ENCODE measurements around the gene LUM.

DNA sequence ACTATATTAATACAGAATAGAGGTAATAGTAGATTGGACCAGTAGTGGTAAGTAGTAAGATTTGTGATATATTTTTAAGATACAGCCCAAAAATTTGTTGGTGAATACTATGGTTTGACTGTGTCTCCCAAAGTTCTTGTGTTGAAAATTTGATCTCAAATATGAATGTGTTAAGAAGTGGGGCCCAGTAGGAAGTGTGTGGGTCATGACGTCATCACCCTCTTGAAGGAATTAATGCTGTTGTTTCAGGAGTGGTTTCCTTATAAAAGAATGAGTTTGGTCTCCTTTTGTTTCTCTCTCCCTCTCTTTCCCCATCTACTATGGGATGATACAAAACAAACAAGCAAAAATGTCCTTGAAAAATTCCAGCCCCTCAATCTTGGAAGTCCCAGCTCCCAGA lies 16.3 kb downstream of the LUM start:
- TF ChIP-seq, protein P1, sequence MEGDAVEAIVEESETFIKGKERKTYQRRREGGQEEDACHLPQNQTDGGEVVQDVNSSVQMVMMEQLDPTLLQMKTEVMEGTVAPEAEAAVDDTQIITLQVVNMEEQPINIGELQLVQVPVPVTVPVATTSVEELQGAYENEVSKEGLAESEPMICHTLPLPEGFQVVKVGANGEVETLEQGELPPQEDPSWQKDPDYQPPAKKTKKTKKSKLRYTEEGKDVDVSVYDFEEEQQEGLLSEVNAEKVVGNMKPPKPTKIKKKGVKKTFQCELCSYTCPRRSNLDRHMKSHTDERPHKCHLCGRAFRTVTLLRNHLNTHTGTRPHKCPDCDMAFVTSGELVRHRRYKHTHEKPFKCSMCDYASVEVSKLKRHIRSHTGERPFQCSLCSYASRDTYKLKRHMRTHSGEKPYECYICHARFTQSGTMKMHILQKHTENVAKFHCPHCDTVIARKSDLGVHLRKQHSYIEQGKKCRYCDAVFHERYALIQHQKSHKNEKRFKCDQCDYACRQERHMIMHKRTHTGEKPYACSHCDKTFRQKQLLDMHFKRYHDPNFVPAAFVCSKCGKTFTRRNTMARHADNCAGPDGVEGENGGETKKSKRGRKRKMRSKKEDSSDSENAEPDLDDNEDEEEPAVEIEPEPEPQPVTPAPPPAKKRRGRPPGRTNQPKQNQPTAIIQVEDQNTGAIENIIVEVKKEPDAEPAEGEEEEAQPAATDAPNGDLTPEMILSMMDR (IDR thresholded peaks at IDR 0.05): no peak
- TF ChIP-seq EZH2 (IDR thresholded peaks at IDR 0.05): no peak
- no peak for TF ChIP-seq EZH2phosphoT487 (IDR thresholded peaks at IDR 0.05)

Data from neural progenitor cell (in vitro differentiated cells).